Urinary bladder (tissue), 4 donors: ENCODE results near the gene MAP3K14. TPM values are rescaled to one million over a fixed set of nuclear protein-coding genes. Genes with fewer than 3 reads are reported as not detected.
A peak's percentile ranks its signal among the peaks of the same experiment; 100 is the strongest.

Source experiments
- DNase-seq: peaks from one replicate; pipeline ENCODE4 v3.0.0-alpha.2; 2015; ENCODE audit errors: extremely low spot score
- H3K27ac ChIP-seq: one replicate; pipeline ENCODE4 v1.5.1; 2013; ENCODE audit warnings: low read depth, mild to moderate bottlenecking, moderate library complexity
- H3K36me3 ChIP-seq: one replicate; pipeline ENCODE4 v1.6.1; 2013; ENCODE audit warnings: mild to moderate bottlenecking, moderate library complexity; ENCODE audit not compliant: insufficient read depth
- H3K4me1 ChIP-seq: one replicate; pipeline ENCODE4 v1.6.1; 2013; ENCODE audit warnings: mild to moderate bottlenecking, moderate library complexity; ENCODE audit not compliant: insufficient read depth
- H3K4me3 ChIP-seq: one replicate; pipeline ENCODE4 v1.5.1; 2013; ENCODE audit warnings: low read depth, low read length
- WGBS: extraction: QIAGEN DNeasy Blood & Tissue Kit; methylation state at CpG from one replicate; pipeline ENCODE4 v1.1.7; 2013; 5-methylcytosine and 5-hydroxymethylcytosine counted together
- polyA plus RNA-seq: library from polyadenylated mRNA; stranded (reverse); fragments of 200-250 nt; gene quantifications from one replicate; pipeline ENCODE4 v1.2.3, GENCODE V29; 2013
- total RNA-seq: library from RNA; depleted of rRNA; stranded (reverse); fragments of >200 nt; gene quantifications from one replicate; pipeline ENCODE4 v1.2.3, GENCODE V29; 2014
- donor health status: healthy with polysubstance abuse.
- donor health status: healthy.

The MAP3K14 gene
- total and polyA plus RNA-seq, 2 donors = 2.9 to 15.6 TPM

DNA sequence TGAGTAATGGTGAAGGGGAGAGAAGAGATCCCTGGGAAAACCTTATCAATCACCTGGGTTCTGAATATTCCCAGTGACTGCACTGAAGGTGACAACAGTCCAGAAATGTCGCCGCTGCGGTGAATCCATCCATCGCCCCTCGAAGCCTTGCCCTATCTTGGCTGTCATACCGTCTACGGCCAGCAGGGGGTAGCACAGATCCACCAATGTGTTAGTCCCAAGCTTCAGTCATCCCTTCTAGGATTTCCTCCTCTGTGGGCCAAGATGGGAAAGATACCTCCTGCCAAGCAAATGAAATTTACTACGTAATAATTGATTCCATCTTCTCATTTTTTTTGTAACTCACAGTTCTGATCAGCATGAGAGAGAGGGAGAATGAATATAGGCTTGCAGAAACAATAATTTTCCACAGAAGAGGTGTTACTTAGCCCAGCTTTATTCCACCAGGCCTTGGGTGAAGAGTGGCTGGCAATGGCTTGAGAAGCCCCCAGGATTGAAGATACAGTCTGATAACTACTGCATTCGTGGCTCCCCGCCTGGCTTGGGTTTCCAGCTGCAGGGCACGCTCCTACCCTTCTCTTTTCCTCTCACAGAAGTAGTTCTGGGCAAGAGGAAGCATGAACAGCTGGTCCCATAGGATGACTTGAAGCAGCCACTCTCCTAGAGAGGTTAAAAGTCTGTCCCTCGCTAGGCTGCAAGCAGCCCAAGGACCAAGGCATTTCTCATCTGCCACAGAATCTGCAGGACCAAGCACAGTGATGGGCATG lies 97.7 kb downstream of the MAP3K14 start:
- WGBS = 15% methylated on average over 12 of the region's 12 CpGs
- H3K27ac ChIP-seq = no peak overlapping the region
- H3K4me1 ChIP-seq = no peaks in the 10 kb centered on the region
- no peaks in the 10 kb centered on the region for H3K36me3 ChIP-seq
- no peak overlapping the region for H3K4me3 ChIP-seq
- DNase-seq = peak; percentile 60

Other genes with a start within 250 kb of the MAP3K14 start
- 18.1 TPM for gene PLCD3, start 184.5 kb downstream of the MAP3K14 start, total RNA-seq
- 84.1 TPM for gene PLCD3, start 184.5 kb downstream of the MAP3K14 start, polyA plus RNA-seq
- gene ACBD4, start 181.3 kb downstream of the MAP3K14 start, total RNA-seq = 4.5 TPM
- 18.2 TPM for gene ACBD4, start 181.3 kb downstream of the MAP3K14 start, polyA plus RNA-seq
- 19.2 TPM for gene HEXIM1, start 168.5 kb downstream of the MAP3K14 start, total RNA-seq
- 22.0 TPM for gene HEXIM1, start 168.5 kb downstream of the MAP3K14 start, polyA plus RNA-seq
- gene HEXIM2, start 155.1 kb downstream of the MAP3K14 start, total RNA-seq = 2.0 TPM
- gene HEXIM2, start 155.1 kb downstream of the MAP3K14 start, polyA plus RNA-seq = 7.9 TPM
- gene FMNL1, start 95.1 kb downstream of the MAP3K14 start, total RNA-seq = 3.1 TPM
- 10.8 TPM for gene FMNL1, start 95.1 kb downstream of the MAP3K14 start, polyA plus RNA-seq
- gene SPATA32, start 54.9 kb downstream of the MAP3K14 start, total RNA-seq = not detected
- gene SPATA32, start 54.9 kb downstream of the MAP3K14 start, polyA plus RNA-seq = not detected
- 12.9 TPM for gene ARHGAP27, start 115.8 kb upstream of the MAP3K14 start, total RNA-seq
- 21.8 TPM for gene ARHGAP27, start 115.8 kb upstream of the MAP3K14 start, polyA plus RNA-seq
- gene PLEKHM1, start 173.7 kb upstream of the MAP3K14 start, total RNA-seq = 14.2 TPM
- 21.8 TPM for gene PLEKHM1, start 173.7 kb upstream of the MAP3K14 start, polyA plus RNA-seq